Measurements from ENCODE around the gene FREY1. TPM values are rescaled to one million over a fixed set of nuclear protein-coding genes. Genes with fewer than 3 reads are reported as not detected.
A peak's percentile ranks its signal among the peaks of the same experiment; 100 is the strongest.

The FREY1 gene
- polyA plus RNA-seq, 3 donors = 0.37 TPM; not detected in 2

GRCh38 chr11:45933846-45934579 is 26.9 kb upstream of the FREY1 start:
- Histone ChIP-seq H3K9ac (ENCODE audit: insufficient read depth, low read length, poor library complexity, severe bottlenecking) (peak overlapping the region; percentile 10), H3K4me1 (ENCODE audit: control insufficient read depth in 1 of 2, insufficient read depth in 2 of 2, low read length in 2 of 2) (peaks cover 75 to 80% of the 10 kb centered on the region in 2 donors), H3K4me3 (replicated peaks in 1 of 3; ENCODE audit: low read depth in 2 of 3, low read length in 3 of 3) (peak overlapping the region in 1 of 3 experiments; percentile 48), H4K20me1 (ENCODE audit: insufficient read depth, low read length) (peaks cover 65% of the 10 kb centered on the region), H3K79me2 (ENCODE audit: insufficient read depth, low read length) (peaks cover 34% of the 10 kb centered on the region), H3K4me2 (replicated peaks; ENCODE audit: extremely low read depth, low read length, poor library complexity, severe bottlenecking) (peak overlapping the region; percentile 66), H3K36me3 (replicated peaks in 1 of 2; ENCODE audit: control insufficient read depth in 1 of 2, insufficient read depth in 2 of 2, low read length in 2 of 2) (peaks cover 41 to 71% of the 10 kb centered on the region in 2 donors), H3K27ac (ENCODE audit: low read depth in 1 of 2, low read length in 2 of 2) (peak overlapping the region; percentile 38 to 72), H3K27me3 (ENCODE audit: control insufficient read depth in 2 of 2, insufficient read depth in 2 of 2, low read length in 2 of 2) (no peaks in the 10 kb centered on the region), H2AFZ (ENCODE audit: insufficient read depth, low read depth, low read length, poor library complexity, severe bottlenecking) (no peak overlapping the region), H3K9me3 (replicated peaks in 1 of 2; ENCODE audit: control insufficient read depth in 1 of 2, insufficient read depth in 1 of 2, low read length in 2 of 2) (no peaks in the 10 kb centered on the region)
- H3K4me3 Mint-ChIP-seq = peak overlapping the region; percentile 62 to 68
- H3K27me3 Mint-ChIP-seq (ENCODE audit: low read depth in 3 of 3) = no peaks in the 10 kb centered on the region
- peaks cover 76% of the 10 kb centered on the region for H3K4me1 Mint-ChIP-seq
- intact Hi-C loops (cut with micrococcal nuclease) = no loop called here
- no peak for DNase-seq
- no peak for TF ChIP-seq CTCF (IDR thresholded peaks at IDR 0.05)
- peak overlapping the region; percentile 53 to 89 (median 67) for H3K27ac Mint-ChIP-seq
- H3K36me3 Mint-ChIP-seq = peaks cover 55 to 87% of the 10 kb centered on the region in 2 donors
- WGBS (ENCODE audit: insufficient coverage) = 86% methylated on average over 19 of the region's 21 CpGs
- H3K9me3 Mint-ChIP-seq = no peaks in the 10 kb centered on the region

GRCh38 chr11:45933131-45933831 is 26.2 kb upstream of the FREY1 start:
- H3K27me3 ChIP-seq (ENCODE audit: control insufficient read depth in 2 of 2, insufficient read depth in 2 of 2, low read length in 2 of 2) = no peaks in the 10 kb centered on the region
- Mint-ChIP-seq H3K4me3 (peak overlapping the region; percentile 62 to 68), H3K27me3 (ENCODE audit: low read depth in 3 of 3) (no peaks in the 10 kb centered on the region), H3K27ac (peak overlapping the region; percentile 58 to 89 (median 80)), H3K4me1 (peaks cover 78% of the 10 kb centered on the region), H3K36me3 (peaks cover 52 to 80% of the 10 kb centered on the region in 2 donors), H3K9me3 (no peaks in the 10 kb centered on the region)
- H4K20me1 ChIP-seq (ENCODE audit: insufficient read depth, low read length) = peaks cover 67% of the 10 kb centered on the region
- intact Hi-C loops (cut with micrococcal nuclease) = no loop called here
- no peaks in the 10 kb centered on the region for H3K9me3 ChIP-seq (replicated peaks in 1 of 2; ENCODE audit: control insufficient read depth in 1 of 2, insufficient read depth in 1 of 2, low read length in 2 of 2)
- peak overlapping the region; percentile 38 to 72 for H3K27ac ChIP-seq (ENCODE audit: low read depth in 1 of 2, low read length in 2 of 2)
- no peak for TF ChIP-seq CTCF (IDR thresholded peaks at IDR 0.05)
- peak overlapping the region; percentile 66 for H3K4me2 ChIP-seq (replicated peaks; ENCODE audit: extremely low read depth, low read length, poor library complexity, severe bottlenecking)
- peaks cover 38 to 63% of the 10 kb centered on the region in 2 donors for H3K36me3 ChIP-seq (replicated peaks in 1 of 2; ENCODE audit: control insufficient read depth in 1 of 2, insufficient read depth in 2 of 2, low read length in 2 of 2)
- DNase-seq = peak; percentile 22 to 33 (median 23)
- H2AFZ ChIP-seq (ENCODE audit: insufficient read depth, low read depth, low read length, poor library complexity, severe bottlenecking) = no peak overlapping the region
- peak overlapping the region; percentile 10 for H3K9ac ChIP-seq (ENCODE audit: insufficient read depth, low read length, poor library complexity, severe bottlenecking)
- peaks cover 38% of the 10 kb centered on the region for H3K79me2 ChIP-seq (ENCODE audit: insufficient read depth, low read length)
- H3K4me1 ChIP-seq (ENCODE audit: control insufficient read depth in 1 of 2, insufficient read depth in 2 of 2, low read length in 2 of 2) = peaks cover 75 to 80% of the 10 kb centered on the region in 2 donors
- WGBS (ENCODE audit: insufficient coverage) = 22% methylated on average over 4 of the region's 15 CpGs
- H3K4me3 ChIP-seq (replicated peaks in 1 of 3; ENCODE audit: low read depth in 2 of 3, low read length in 3 of 3) = peak overlapping the region in 1 of 3 experiments; percentile 48
